HG02642 (cell line): ENCODE data around the gene HOXB5.

Source experiments
- ATAC-seq: cut with Tn5 transposase; IDR thresholded peaks from one replicate; pipeline ENCODE4 v1.9.1; 2021; ENCODE audit warnings: mild to moderate bottlenecking; ENCODE audit not compliant: unreplicated experiment, poor library complexity

Gene HOXB5

DNA sequence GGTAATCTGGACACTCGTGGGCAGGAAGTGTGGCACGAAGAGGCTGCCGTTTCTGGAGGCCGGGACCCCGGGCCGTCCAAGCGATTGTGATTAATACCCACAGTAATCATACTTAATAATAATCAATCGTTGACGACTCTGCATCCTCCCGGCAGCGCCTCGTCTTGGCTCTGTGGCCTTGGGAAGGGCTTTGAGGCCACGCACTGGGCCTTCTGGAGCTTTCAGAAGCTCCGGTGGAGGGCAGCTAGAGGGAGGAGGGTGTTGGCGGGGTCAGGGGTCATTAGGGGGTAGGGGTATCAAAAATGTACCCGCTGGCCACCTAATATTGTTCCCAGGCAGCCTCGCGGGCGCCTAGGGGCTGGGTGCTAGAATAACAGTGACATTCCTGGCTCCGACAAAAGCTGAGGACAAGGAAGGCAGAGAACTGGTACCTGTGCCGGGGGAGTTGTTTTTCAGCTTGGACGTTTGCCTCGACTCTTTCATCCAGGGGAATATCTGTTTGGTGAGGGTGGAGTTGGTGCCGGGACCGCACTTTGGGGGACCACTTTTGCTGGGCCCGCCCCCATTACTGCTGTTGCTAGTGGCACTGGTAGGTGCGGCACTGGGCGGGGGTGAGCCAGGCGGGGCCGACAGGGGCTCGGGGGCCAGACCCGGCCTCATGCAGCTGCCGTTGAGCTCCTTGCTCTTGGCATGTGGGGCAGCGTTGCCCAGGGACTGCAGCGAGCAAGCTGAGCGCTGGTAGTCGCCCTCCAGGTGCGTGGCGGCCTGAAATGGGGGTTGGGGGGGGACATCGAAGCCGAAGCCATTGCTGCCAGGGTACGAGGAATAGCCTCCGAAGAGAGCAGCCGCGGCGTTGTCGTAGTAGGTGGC lies 41.7 kb downstream of the HOXB5 start:
- ATAC-seq: no peak

DNA sequence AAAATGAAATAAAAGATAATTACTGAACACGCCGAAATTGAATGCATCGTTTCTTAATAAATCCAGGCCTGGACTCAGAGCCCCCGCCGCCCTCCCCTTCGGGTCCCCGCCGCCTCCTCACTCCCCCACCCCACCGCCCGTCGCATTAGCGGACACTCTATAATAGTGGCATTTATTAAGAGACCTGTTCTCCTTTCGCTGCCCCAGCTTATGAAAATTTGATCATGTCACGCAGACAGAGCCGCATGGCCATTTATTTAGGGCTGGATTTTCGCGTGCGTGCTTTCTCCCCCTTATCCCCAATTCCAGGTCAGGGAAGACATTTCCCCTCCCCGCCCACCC lies 42.4 kb downstream of the HOXB5 start:
- ATAC-seq: no peak

DNA sequence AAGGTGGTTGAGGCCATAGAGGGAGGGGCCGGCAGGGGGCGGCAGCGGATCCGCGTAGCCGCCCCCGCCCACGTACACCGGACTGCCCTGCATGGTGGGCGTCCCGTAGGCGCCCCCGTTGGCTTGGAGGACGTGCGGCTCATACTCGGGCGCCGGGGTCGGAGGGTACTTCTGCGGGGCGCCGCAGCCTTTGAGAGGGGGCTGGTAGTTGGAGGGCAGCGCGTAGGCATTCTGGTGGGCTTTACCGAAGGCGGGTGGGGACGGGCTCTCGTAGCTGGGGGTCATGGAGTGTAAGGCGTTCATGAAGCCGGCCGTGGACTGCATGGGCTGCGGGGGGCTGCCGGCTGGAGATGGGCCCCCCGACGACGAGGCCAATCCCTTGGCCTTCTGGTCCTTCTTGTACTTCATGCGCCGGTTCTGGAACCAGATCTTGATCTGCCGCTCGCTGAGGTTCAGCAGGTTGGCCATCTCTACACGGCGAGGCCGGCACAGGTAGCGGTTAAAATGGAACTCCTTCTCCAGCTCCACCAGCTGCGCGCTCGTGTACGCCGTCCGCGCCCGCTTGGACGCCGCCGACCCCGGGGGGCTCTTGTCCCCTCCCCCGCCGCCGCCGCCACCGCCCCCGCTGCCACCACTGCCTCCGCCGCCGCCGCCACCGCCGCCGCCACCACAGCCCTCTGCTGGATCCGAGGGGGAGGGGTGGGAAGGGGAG lies 42.9 kb downstream of the HOXB5 start:
- no peak for ATAC-seq

DNA sequence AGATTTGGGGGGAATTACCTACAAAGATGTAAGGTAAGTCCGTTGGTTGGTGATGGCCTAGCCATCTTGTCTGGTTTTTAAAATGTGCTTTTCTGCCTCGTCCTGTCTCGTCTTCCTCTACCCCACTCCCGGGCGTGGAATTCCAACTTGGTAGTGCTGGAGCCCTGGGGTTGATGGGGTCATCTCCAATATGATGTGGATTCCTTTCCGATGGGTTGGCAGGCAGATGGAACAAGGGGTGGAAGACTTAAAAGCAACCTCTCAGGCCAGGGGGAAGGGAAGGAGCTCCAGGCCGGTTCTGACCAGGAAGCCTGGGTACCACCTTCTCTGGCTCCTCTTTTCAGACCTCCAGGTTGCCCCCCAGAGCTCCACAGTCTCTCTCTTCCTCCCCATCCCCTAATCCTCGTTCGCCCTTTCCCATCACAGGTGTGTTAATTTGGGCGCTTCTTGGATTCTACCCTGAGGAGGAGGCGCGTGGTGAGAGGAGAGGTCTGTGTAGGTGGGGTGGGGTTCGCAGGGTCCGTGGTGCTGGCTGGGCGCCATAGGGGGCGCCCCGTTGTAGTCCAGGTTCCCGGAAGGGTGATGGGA lies 43.6 kb downstream of the HOXB5 start:
- no peak for ATAC-seq

DNA sequence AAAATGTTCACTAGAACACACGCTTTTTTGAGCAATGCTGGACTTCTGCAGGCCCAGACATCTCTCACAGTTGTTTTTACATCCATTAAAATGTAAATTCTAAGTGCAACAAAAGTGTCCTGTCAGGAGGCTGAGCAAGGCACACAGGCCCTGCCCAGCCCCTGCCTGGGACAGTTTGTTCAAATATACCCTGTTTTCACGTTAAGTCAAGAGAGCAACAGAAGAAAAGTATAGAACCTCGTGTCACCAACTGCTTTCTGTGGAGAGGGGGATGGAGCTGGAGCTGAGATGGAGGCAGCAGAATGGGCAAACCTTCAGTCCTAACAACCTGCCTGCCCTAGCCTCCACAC lies 44.3 kb downstream of the HOXB5 start:
- no peak for ATAC-seq

DNA sequence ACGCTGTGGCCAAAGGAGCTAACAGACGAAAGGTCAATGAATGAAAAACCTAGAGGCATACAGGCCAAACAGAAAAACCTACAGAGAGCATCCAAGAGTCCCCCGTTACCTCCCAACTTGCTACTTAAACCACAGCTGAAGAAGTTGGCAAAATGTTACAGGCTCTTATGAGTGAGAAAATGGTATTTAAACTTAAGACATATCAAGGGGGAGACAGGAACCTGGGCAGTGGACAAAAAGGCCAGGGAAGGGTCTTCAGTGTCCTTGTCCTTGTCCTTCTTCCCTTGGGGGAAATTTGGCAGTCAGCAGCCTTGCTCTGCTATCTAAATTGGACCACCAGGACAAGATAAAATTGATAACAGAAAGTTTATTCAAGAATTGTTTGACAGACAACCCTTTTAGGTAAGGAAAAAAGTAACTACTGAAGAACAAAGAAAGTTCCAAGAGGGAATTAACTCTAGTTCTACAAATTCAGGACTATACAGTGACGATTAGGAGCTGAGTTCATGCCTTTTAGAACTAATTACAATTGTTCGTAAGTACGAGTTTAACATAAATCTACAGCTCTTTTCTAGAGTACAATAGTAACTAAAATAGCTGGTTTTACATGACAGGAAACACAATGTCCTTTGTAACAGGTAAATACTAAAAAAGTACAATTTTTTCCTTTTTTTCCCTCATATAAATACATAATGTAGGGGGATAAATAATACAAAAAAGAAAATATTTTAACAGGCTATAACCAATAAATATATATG lies 44.9 kb downstream of the HOXB5 start:
- no peak for ATAC-seq

DNA sequence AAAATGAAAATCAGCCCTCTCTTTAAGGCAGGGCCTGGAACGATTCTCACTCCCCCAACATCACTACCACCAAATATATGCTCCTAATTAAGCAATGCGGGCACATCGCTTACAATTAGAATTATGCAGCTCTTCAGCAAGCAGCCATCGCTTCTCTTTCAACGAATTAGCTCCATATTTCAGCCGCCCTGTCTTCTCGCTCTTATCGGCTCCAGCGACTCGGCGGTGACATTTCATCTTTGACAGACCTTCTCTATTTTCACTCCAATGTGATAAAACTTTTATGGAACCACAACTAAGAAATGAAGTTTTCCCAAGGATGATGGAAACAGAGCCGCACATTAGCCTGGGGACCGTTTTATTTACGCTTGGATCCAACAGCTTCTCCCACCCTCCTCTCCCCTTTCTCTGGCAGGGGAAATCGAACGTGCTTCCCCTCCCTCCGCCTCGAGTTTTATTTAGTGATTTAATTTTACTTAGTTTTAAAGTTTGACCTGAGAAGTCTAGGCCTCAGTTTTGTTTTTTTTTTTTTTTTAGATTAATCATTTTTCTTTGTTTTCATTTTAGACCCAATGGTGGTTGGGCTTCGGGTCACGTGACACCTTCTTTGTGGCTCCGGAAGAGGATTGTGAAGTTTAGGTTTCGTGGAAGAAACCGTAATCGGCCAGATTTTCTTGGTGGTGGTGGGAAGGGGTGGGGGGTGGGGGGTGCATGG lies 45.6 kb downstream of the HOXB5 start:
- ATAC-seq: no peak

DNA sequence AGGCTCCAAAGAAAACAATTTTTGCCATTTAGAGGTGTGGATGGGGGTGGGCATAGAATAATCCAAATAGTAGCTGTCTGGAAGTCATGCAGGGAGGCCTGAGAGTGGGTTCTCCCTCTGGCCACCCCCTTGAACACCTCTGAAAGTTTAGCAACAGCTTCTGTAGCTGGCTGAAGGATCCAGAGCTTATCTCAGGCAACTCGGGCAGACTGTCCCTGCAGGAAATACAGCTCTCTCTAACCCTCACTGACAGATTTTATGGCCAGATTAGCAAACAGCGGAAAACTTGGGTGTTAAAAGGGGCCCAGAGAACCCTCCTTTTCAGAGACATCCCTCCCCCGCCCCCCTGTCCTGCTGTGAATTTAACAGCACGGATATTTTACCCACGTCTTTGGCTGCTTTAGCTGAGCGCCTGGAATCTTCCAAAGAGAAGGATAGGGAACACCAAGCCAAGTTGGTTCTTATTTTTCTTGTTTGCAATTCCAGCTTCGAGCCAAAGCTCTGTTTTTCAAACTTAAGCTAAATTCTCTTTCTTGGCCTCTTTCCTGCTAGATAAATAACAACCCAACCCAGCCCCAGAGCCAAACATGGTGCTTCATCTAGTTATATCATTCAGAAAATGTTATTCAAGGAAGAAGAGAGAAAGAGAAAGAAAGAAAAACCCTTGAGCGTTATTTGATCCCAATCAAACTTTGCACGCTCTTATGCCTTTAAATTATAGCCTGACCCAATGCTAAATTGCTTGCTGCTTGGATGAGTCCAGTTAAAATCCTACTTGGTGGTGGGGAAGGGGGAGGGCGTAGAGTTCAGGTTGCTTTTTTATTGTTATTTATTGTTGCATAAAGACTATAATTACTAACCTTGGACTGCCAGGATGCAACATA lies 46.4 kb downstream of the HOXB5 start:
- ATAC-seq: no peak

DNA sequence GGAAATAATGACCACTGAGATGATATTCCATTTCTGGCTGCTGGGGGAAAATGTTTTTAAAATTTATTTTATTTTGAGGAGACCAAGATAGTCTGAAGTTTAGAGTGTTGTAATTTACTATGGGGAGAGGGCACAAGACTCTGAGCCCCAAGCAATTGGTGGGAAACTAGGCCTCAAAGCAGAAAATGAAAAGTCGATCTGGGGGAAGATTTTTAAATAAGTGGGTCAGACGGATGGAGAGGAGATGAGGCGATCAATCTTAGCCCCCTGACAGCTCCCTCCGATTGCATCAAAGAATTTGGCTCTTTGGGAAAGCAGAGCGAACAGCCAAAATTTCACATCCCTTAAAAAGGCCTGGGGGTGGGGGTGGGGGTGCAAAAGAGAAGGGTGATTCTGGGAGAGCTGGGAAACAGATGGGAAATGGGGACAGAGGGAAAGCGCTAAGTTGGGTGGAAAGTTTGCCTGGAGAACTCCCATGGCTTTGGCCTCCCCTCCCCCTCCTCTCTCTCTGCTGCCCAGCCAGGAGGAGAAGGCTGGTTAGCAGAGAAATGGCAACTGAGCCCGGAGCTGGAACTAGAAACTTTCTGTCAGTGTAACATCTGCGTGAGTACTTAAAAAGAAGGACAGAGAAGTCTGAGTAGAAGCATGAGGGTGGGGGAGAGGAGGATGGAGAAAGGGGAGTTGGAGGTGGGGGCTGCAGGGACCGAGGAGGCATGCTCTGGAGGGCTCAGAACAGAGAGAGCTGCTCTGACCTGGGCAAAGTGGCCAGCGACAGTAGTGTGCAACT lies 47.2 kb downstream of the HOXB5 start:
- no peak for ATAC-seq

DNA sequence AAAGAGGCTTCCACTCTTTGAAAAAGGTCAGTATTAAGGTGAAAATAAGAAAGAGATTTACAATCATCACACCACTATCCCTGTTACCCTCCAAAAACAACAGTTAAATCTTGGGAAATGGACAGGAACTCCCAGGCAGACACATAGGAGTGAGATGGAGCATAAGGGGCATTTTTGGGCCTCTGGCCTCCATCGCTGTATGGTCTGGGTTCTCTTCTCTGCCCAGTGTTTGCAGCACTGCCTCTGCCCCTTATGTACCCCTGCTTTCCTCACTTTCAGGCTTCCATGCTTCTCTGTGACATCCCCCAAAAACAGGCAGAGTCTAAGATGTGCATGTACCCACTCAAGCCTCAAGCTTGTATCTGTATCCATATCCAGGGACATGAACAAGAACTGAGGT lies 48.0 kb downstream of the HOXB5 start:
- ATAC-seq: no peak

DNA sequence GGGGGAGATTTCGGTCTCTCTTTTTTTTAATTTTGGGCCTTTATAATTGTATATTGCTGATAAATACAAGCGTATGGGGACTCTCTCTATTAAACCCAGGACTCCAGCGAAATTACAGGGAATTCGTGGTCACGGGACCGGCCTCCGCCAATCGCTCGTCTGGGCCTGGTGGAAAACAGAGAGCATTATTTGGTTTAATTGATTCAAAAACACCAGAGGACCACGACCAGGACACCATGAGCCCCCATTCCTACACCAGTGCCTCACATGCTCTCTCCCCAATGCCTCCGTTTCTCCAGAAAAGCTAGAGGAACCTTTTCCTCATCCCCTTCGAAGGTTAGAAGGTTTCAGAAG lies 48.6 kb downstream of the HOXB5 start, which contains the start of gene HOXB2:
TSS of gene HOXB2 (minus strand) at position 88 of the 354 bp plus-strand sequence. CDS start 198 bp downstream, outside the sequence.
- ATAC-seq: no peak

DNA sequence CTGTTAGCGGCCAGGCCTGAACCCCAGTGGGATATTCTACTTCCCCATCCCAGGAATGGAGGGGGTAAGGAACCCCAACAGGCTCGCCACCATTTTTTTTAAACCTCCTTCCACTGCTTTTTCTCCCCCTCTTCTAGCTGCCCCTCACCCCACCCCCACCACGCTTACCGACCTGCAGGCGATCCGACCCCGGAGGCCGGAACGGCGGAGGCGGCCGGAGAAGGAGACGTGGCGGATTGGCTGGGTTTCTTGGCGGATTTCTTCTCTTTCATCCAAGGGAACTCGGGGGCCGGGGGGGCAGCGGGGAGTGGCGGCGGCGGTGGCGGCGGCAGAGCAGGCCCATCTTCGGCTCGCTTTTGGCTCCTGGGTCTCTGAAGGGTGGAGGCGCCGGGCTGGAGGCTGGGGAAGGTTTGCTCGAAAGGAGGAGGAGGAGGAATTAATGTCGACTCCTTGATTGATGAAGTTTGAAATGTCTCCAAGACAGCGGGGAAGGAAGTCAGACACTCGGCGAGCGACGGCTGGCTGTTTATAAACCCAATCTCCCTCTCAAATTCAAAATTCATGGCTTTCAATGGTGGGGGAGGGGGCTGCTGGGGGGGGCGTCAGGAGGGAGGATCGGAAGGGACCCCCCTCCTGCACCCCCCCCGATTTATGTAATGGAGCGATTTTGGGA lies 49.1 kb downstream of the HOXB5 start:
- ATAC-seq: no peak

DNA sequence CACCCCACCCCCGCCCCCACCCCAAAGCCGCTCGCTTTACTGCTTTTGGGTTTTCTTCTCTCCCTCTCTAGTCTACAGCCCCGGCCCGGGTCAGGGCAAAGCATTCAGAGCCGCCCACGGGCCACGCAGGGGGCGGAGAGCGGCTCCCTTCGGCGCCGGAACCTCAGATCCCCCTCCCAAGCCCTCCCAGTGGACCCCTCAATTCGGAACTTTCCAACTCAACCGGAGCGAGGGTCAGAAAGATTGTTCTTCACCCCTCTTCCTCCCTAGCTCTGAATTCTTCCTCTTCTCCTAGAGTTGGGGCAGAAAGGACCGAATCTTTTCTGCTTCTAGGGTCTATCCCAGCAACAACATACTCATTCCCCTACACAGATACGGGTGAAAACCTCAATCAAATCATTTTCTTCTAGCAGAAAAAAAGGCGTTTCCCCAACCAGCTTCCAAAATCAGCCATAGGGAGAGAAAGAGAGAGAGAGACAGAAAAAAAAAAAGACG lies 49.7 kb downstream of the HOXB5 start:
- ATAC-seq: peak; percentile 30

DNA sequence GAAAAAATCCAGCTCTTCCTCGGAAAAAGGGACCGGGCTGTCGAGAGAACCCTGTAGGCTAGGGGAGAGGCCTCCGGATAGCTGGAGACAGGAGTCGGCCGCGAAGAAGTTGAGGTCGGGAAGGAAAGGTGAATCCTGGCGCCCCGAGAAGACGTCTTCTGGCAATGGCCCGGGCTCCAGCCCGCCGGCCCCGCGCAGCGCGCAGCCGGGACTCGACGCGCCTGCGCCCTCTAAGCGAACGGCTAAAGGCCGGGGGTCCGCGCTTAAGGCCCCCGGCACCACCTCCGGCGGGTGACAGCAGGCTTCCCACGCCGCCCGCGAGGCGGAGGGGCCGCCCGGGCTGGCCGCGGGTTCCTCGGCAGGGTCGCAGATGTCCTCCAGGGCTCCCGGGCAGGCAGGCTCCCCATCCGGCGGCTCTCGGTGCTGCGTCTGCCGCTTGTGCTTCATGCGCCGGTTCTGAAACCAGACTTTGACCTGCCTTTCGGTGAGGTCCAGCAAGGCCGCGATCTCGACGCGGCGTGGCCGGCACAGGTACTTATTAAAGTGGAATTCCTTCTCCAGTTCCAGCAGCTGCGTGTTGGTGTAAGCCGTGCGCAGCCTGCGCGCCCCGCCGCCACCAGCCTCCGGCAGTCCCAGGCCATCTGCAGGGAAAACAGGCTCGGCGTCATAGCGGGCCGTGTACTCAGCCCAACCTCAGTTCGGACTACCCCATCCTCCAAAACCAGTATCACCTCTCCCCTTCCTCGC lies 50.3 kb downstream of the HOXB5 start:
- ATAC-seq: peak; percentile 53

DNA sequence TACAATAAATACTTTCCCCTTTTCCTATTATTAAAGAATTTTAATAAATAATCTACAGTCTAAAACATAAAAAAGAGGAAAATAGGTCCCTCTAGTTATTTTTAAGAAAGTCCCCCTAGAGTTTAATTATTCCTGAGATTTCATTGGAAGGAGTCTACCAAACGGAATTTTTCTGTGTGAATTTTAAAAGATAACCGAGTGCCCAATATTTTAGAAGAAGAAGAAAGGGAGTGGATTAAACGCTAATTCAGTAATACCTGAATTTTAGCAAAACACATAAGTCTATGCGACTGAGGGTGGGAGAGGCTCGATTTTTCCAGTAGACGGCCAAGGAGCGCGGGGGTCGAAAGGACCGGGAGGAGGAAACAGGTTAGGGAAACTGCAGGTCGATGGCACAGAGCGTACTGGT lies 50.9 kb downstream of the HOXB5 start:
- no peak for ATAC-seq

DNA sequence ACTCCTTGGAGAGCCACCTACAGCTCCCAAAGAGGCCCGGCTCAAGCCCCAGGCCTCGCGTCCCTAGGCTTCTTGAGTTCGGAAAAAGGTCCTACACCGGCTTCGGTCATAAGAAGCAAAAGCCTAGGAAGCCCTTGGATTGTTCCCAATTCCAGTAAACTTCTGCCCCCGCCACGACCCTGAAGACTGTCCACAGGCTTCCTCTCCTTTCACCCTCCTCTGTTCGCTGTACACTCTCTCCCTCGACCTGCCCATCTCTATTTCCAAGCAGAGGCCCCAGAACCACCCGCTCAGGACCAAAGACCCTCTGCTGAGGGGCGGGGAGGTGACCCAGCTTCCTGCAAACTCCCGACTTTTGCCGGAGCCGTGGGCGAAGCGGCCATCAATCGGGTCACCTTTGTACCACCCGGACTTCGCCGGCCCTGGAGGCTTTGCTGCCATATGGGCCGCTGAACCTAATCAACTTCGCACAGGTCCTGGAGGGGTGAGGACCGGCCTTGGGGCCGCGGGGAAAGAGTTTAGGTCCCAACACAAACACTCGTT lies 51.4 kb downstream of the HOXB5 start:
- ATAC-seq: no peak

DNA sequence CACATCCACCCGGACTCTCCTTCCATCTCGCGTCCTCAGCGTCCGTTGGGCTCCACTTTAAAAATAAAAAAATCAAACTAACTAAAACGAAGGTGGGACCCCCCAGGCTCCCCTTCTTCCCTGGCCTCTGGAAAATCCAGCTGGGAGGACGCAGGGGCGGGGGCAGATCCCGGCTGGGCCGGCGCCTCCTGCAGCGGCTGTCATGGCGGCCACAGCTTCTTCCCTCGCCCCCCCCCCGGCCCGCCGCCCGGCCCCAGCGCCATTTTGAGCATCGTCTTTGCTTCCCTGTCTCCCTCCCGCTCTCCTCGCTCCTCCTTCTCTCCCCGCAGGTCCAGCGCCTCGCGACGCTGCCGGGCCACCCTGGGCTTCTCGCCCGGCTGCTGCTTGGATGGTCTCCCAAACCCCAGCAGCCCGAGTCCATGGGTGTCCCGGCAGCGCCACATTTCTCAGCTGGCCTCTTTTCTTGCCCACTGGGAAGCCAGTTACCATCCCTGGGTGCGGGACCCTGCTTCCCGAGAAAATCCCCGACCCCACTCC lies 51.9 kb downstream of the HOXB5 start:
- no peak for ATAC-seq
